GM12801 (cell line): Measurements from ENCODE around the gene ZZZ3.

Experiments used
- CTCF ChIP-seq: IDR thresholded peaks from one replicate; pipeline ENCODE4 v1.5.1; 2011; ENCODE audit warnings: control low read depth; ENCODE audit not compliant: insufficient read length; ENCODE audit errors: extremely low read depth

Gene ZZZ3

GRCh38 chr1:77678660-77679610 is 3.5 kb downstream of the ZZZ3 start:
- no peak for TF ChIP-seq CTCF

GRCh38 chr1:77673716-77674355 is 8.6 kb downstream of the ZZZ3 start:
- TF ChIP-seq CTCF: no peak

GRCh38 chr1:77673030-77673429 is 9.4 kb downstream of the ZZZ3 start:
- no peak for TF ChIP-seq CTCF

- no peak for TF ChIP-seq CTCF
Observed at GRCh38 chr1:77672374-77672773, 10.1 kb downstream of the ZZZ3 start.

GRCh38 chr1:77671836-77672235 is 10.6 kb downstream of the ZZZ3 start:
- TF ChIP-seq CTCF: no peak

GRCh38 chr1:77670330-77670729 is 12.1 kb downstream of the ZZZ3 start:
- TF ChIP-seq CTCF: no peak

GRCh38 chr1:77668924-77669449 is 13.5 kb downstream of the ZZZ3 start:
- TF ChIP-seq CTCF: no peak
